KMS-11 (cell line): Measurements from ENCODE around the gene KRT74.

Experiments
- H2AFZ ChIP-seq: fragments of 200-600 bp; sonication (generic); 2 replicates; pipeline ENCODE4 v1.6.1; 2016; ENCODE audit warnings: antibody characterized with exemption, mixed run types, low read depth
- H3K27ac ChIP-seq: fragments of 200-600 bp; sonication (generic); 2 replicates; pipeline ENCODE4 v1.6.1; 2016; ENCODE audit warnings: mild to moderate bottlenecking, mixed run types
- H3K27me3 ChIP-seq: fragments of 200-600 bp; sonication (generic); 2 replicates; pipeline ENCODE4 v1.6.1; 2017; ENCODE audit warnings: mild to moderate bottlenecking, low read depth, mixed run types, moderate library complexity; ENCODE audit not compliant: insufficient read depth
- H3K36me3 ChIP-seq: fragments of 200-600 bp; sonication (generic); 2 replicates; pipeline ENCODE4 v1.6.1; 2017; ENCODE audit warnings: mild to moderate bottlenecking, mixed run types; ENCODE audit not compliant: insufficient read depth
- H3K4me1 ChIP-seq: fragments of 200-600 bp; sonication (generic); 2 replicates; pipeline ENCODE4 v1.6.1; 2016; ENCODE audit warnings: mild to moderate bottlenecking, low read depth, mixed run types; ENCODE audit not compliant: poor library complexity, severe bottlenecking
- H3K4me2 ChIP-seq: fragments of 200-600 bp; sonication (generic); 2 replicates; pipeline ENCODE4 v1.7.0; 2016; ENCODE audit warnings: mild to moderate bottlenecking, mixed run types
- H3K4me3 ChIP-seq: fragments of 200-600 bp; sonication (generic); IDR thresholded peaks from 2 replicates; pipeline ENCODE4 v1.6.1; 2017; ENCODE audit warnings: low read depth, low read length, mixed read lengths; ENCODE audit not compliant: insufficient read depth
- H3K79me2 ChIP-seq: fragments of 200-600 bp; sonication (generic); 2 replicates; pipeline ENCODE4 v1.6.1; 2016; ENCODE audit warnings: low read depth, mixed run types; ENCODE audit not compliant: insufficient read depth
- H3K9ac ChIP-seq: fragments of 200-600 bp; sonication (generic); 2 replicates; pipeline ENCODE4 v1.6.1; 2016; ENCODE audit warnings: mild to moderate bottlenecking, mixed run types
- H4K20me1 ChIP-seq: fragments of 200-600 bp; sonication (generic); 2 replicates; pipeline ENCODE4 v1.6.1; 2016; ENCODE audit warnings: mild to moderate bottlenecking, mixed run types; ENCODE audit not compliant: insufficient read depth
- CTCF ChIP-seq: fragments of 200-600 bp; sonication (generic); conservative IDR thresholded peaks from 2 replicates; pipeline ENCODE4 v1.6.1; 2017; ENCODE audit warnings: low read depth, mild to moderate bottlenecking, antibody characterized with exemption, low read length, moderate library complexity, mixed read lengths

KRT74 gene

GRCh38 chr12:52587563-52587962, 13.9 kb upstream of the KRT74 start:
- peaks cover 17% of the 10 kb centered on the region; the same call in 1 of the 2 replicates for H3K27me3 ChIP-seq
- H3K27ac ChIP-seq = no peak overlapping the region
- no peaks in the 10 kb centered on the region for H4K20me1 ChIP-seq
- no peak overlapping the region for H2AFZ ChIP-seq
- no peak overlapping the region for H3K4me2 ChIP-seq
- H3K4me1 ChIP-seq = no peaks in the 10 kb centered on the region
- no peaks in the 10 kb centered on the region for H3K79me2 ChIP-seq
- no peak overlapping the region for H3K4me3 ChIP-seq
- no peak for TF ChIP-seq CTCF
- no peaks in the 10 kb centered on the region for H3K36me3 ChIP-seq
- H3K9ac ChIP-seq = no peak overlapping the region

GRCh38 chr12:52585946-52586345, 12.3 kb upstream of the KRT74 start:
- Histone ChIP-seq H3K36me3 (no peaks in the 10 kb centered on the region), H3K9ac (no peak overlapping the region), H4K20me1 (no peaks in the 10 kb centered on the region), H3K4me1 (no peaks in the 10 kb centered on the region), H3K4me2 (no peak overlapping the region), H2AFZ (no peak overlapping the region), H3K4me3 (no peak overlapping the region), H3K27me3 (peaks cover 33% of the 10 kb centered on the region; the same call in 1 of the 2 replicates), H3K79me2 (no peaks in the 10 kb centered on the region), H3K27ac (no peak overlapping the region)
- no peak for TF ChIP-seq CTCF

GRCh38 chr12:52585066-52585465, 11.4 kb upstream of the KRT74 start:
- no peak overlapping the region for H3K4me3 ChIP-seq
- H3K27me3 ChIP-seq = peaks cover 34% of the 10 kb centered on the region; the same call in 1 of the 2 replicates
- H3K4me1 ChIP-seq = no peaks in the 10 kb centered on the region
- no peak overlapping the region for H3K4me2 ChIP-seq
- no peak for TF ChIP-seq CTCF
- H3K79me2 ChIP-seq = no peaks in the 10 kb centered on the region
- H4K20me1 ChIP-seq = no peaks in the 10 kb centered on the region
- no peak overlapping the region for H2AFZ ChIP-seq
- H3K27ac ChIP-seq = no peak overlapping the region
- H3K36me3 ChIP-seq = no peaks in the 10 kb centered on the region
- H3K9ac ChIP-seq = no peak overlapping the region

GRCh38 chr12:52584156-52584682, 10.6 kb upstream of the KRT74 start:
- no peak for TF ChIP-seq CTCF
- no peak overlapping the region for H3K4me3 ChIP-seq
- no peak overlapping the region for H3K27ac ChIP-seq
- H3K9ac ChIP-seq = no peak overlapping the region
- H4K20me1 ChIP-seq = no peaks in the 10 kb centered on the region
- H3K27me3 ChIP-seq = peaks cover 34% of the 10 kb centered on the region; the same call in 1 of the 2 replicates
- no peaks in the 10 kb centered on the region for H3K79me2 ChIP-seq
- no peaks in the 10 kb centered on the region for H3K36me3 ChIP-seq
- no peaks in the 10 kb centered on the region for H3K4me1 ChIP-seq
- H3K4me2 ChIP-seq = no peak overlapping the region
- H2AFZ ChIP-seq = no peak overlapping the region
